Suppressor macrophage treated with lipopolysaccharide for 4 hours (primary cell): Measurements from ENCODE around the gene RNU1-4.
"Not testable (repeated sequence)": the region's sequence is repeated elsewhere in the genome, so short reads cannot be mapped to it uniquely, and the experiment has no call there.

Experiments used
- DNase-seq: peaks from one replicate; pipeline ENCODE4 v3.0.0-alpha.2; 2020

RNU1-4 gene

DNA sequence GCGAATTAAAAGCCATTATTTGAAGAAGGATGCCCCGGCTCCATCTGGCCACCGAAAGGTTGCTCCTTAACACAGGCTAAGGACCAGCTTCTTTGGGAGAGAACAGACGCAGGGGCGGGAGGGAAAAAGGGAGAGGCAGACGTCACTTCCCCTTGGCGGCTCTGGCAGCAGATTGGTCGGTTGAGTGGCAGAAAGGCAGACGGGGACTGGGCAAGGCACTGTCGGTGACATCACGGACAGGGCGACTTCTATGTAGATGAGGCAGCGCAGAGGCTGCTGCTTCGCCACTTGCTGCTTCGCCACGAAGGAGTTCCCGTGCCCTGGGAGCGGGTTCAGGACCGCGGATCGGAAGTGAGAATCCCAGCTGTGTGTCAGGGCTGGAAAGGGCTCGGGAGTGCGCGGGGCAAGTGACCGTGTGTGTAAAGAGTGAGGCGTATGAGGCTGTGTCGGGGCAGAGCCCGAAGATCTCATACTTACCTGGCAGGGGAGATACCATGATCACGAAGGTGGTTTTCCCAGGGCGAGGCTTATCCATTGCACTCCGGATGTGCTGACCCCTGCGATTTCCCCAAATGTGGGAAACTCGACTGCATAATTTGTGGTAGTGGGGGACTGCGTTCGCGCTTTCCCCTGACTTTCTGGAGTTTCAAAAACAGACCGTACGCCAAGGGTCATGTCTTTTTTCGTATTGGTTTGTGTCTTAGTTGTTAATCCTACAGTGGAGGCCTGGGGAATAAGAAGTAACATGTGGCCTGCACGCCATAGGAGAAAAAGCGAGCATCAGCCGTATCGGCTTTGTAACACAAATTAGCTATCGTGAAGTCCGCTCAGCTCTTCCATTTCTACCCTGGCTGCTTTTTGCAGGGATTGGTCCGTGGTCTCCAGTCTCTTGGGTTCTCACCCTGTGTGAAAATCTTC lies at the start of gene RNU1-4:
Gene RNU1-4 (plus strand): TSS at position 470 of the 918 bp plus-strand sequence.
- DNase-seq, result not testable (repeated sequence)

DNA sequence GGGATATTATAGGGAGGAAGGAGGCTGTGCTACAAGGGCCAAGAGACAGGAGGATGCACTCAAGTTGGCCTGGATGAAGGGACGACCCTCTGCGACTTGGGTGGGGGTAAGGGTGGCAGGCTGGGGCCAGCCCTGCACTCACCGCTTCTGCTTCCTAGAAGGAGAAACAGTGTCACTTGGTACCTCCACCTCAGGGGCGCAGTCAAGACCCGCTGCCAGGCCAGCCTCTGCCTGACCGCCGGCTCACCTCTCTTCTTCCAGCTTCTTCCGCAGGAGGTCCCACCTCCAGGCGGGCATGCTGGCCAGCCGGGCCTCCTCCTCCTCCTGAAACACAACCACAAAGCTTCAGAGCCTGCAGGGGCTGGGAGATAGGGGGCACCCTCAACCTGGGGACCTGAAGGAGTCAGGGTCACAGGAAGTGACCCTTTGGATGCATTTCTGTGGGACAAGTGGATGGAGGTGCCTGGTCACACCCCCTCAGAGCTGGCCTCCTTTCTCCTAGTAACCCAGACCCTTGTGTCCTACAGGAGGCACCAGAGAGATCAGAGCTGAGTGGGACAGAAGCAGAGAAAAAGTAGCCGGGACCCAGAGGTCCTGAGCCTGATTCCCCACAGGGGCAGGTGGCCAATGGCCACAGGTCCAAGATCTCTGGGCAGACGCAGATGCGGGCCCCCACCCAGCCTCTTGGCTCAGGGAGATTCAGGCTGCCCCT lies 49.2 kb upstream of the RNU1-4 start:
- DNase-seq, result not testable (repeated sequence)

DNA sequence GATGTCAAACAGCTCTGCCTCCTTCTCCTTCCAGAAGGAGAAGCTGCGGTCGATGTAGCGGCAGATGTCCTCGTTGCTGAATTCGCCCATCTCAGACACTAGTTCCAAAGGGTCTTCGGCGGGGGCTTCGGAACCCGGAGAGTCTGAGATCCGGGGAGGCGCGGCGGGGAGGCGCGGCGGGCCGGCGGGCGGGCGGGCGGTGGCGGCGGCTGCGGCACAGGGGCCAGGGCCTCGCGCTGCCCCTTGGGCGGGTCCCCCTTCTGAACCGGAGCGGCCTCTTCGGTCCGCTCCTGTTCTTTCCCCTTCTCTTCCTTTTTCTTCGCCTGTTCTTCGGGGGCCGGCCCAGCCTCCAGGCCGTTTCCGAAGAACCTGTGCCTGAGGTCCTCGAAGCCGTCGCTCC lies 48.0 kb upstream of the RNU1-4 start:
- not testable (repeated sequence) for DNase-seq

DNA sequence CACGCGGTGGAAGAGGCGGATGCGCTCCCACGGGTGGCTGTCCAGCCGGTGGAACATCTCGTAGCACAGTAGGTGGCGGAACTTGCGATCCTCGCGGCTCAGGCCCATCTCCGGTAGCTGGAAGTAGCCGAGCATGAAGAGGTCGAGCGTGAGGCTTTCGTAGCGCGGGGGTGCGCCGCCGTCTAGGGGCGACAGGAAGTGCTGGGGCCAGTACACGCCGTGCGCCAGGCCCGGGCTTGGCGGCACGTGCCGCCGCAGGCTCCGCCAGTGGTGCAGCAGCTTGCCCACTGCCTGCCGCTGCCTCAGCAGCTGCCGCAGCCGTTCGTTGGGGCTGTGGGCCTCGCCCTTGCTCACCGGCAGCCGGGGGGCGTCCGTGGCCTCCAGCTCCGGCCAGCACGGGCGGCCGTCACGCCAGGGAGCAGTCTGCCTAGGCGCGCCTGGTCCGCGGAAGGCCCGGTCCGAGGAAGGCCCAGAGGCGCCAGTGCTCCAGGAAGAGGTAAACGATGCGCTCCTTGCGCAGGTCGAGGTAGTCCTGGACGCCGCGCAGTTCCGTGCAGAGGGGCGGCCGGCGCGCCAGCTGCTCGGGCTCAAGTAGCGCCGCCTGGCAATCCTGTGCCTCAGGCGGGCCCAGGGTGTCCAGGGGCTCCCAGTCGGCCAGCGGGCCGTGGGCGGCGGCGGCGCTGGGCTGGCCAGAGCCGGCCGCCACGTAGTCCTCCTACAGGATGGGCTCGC lies 47.4 kb upstream of the RNU1-4 start:
- DNase-seq, result not testable (repeated sequence)

DNA sequence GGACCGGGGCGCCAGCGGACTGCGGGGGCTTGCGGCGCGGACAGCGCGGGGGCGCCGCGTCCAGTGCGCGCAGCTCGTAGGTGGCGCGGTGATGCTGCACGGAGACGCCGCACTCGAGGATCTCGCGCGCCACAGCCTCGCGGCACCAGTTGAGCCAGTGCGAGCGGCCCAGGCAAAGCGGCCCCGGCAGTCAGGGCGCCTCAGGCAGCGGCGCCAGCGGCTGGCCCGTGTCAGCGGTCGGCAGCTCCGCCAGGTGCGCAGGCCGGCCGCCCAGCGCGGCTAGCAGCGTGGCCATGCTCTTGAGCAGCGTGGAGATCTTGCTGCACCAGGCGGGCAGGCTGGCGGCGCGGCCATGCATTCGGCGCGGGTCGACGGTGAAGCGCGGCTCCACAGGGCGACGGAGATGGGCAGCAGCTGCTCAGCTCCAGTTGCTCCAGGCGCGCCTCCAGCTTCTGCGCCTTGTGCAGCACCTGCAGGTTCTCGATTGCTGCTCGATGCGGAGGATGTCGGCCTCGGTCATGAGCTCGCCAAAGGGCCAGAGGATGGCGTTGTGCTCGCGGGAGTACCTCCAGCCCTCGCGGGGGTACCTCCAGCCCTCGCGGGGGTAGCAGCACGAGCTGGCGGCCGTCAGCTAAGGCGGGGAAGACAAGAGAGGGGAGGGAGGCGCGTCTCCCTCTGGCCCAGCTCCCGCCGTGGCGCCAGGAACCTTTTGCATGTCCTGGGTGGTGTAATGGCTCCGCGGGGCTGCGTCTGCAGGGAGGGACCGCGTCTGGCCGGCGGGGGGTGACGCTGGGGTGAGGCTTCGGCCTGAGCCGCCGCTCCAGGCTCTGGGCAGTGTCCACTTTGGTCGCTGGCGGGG lies 46.6 kb upstream of the RNU1-4 start:
- DNase-seq, result not testable (repeated sequence)

DNA sequence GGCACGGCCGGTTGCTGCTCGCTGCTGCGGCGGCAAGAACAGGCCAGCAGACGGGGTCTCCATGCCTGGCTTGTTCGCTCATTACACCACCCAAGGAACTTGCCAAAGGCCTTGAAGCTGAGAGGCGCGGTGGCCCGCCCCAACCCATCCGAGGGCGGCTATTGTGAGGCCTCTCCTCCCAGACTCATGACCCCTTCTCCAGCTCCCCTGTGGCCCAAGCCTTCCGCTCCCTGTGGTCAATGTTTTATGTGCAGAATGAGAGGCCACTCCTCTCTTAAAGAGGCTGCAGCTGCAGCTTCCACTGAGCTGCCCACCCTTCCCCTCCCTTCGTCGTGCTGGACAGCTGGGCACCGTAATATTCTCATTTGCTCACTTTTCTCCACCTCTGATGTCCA lies 46.0 kb upstream of the RNU1-4 start:
- not testable (repeated sequence) for DNase-seq

DNA sequence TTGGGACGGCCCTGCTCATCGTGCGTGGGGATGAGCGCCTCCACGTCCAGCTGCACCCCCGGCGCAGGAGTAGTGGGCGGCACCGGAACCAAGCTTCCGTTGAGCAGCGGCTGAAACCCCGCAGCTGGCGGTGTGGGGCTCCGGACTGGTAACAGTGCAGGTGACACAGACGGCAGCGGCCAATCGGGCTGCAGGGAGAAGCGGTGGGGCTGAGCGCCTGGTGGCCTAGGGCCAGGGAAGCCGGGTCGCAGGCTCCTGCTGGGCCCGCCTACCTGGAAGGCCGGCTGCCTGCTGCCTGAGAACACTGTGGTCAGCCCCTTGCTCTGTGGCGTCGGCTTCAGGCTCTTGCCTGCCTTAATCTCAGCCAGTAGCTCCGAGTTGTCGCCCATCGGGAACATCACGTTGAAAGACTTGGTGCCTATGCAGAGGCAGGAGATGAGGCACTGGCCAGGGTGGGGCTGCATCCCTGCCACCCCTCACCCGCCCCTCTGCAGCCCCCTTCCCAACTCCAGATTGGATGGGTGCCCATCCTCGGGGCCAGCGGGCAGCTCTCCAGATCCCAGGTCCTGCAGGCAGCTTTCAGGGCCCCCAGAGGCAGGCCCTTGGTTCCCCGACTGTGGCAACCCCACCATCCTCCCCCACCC lies 43.7 kb upstream of the RNU1-4 start:
- not testable (repeated sequence) for DNase-seq

DNA sequence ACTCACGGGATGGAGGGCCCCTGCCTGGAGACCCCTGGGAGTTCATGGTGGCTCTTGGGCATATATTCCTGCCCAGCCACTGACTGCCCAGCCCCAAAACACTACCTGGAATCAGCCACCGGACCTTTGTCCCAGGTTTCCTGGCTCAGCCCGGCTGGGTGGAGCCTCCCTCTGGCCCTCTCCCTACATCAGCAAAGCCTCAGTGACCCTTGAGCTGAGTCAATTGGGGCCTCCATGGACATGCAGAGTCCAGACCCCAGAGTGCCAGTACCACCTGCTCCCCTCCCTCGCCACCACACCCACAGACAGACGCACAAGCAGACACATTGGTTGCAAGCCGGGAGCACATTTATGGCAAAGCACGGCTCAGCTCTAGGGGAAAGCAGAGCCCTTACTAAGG lies 43.2 kb upstream of the RNU1-4 start:
- not testable (repeated sequence) for DNase-seq

DNA sequence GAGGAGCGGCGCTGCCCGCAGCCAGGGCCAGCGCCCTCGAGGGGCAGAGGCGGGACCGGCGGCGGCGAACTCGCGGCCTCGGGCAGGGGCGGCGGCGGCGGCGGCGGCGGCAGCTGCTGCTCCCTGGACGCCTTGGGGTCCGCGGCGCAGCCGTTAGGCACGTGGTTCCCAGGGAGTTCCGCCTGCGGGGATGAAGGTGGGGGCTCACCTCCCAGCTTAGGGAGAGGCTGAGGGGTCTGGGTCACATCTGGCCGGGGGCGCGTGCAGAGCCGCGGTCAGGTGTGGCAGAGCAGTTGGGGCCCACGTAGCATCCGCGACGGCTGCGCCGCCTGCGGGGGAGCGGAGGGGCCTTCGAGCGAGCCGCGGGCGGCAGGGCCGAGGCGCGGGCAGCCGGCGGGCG lies 40.9 kb upstream of the RNU1-4 start:
- not testable (repeated sequence) for DNase-seq

DNA sequence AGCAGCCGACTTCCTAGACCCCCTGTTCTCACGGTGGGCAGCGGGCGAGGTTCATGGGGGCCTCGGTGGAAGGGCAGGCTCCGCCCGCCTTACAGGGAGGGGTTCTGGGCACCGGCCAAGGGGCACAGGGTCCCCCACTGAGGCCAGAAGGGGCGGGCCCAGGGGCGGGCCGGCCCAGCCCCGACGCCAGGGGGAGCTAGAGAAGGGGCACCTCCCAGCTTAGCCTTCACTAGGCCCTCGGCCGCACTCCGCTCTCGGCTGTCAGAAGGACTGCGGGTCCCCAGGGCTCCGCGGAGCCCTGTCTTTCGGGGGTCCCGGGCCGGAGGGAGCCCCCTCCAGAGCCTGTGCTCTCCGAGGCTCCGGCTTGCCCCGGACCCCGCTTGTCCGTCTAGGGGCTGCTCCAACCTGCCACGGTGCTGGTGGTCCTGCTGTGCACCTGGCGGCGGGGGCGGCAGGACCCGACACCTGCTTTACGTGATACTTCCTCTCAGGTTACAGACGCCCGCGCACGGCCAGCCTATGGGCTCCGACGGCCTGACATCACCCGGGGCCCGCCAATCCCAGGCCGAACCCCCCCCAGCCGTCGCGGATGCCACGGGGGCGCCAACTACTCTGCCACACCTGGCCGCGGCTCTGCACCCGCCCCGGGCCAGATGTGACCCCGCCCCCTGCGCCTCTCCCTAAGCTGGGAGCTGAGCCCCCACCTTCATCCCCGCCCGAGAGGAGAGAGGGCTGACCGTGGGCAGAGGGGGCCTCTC lies 40.0 kb upstream of the RNU1-4 start:
- DNase-seq, result not testable (repeated sequence)

DNA sequence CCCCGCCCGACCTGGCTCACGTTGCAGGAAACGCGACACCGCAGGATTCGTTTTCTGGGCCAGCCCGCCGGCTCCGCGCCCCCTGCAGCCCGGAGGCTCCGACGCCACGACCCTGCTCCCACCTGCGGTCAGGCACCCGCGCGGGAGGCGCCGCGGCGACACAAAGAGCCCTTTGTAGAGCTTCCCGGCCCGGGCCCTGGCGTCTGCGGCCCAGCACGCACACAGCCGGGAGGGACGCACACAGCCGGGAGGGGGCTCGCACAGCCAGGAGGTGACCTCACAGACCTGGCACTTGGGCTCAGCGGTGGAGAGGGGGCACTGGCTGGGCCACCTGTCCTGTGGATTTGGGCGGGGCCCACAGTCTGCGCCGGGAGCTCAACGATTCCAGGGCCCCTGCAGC lies 39.1 kb upstream of the RNU1-4 start:
- not testable (repeated sequence) for DNase-seq

DNA sequence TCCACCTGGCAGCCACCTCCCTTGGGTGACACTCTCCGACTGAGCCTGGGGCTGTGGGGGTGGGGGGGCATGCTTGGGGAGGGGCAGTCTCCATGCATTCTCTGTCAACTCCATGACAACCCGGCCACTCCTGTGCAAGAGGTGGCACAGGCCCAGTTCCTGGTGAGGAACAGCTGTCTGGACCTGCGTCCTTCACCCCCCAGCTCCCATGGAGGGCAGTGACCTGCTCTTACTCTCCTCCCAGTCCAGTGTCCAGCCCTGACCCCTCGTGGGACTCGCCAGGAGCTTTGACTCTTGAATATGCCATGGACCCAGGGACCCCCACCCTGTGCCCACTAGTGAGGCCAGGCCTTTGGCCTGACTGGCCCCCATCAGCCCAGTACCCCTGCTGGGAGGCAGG lies 38.0 kb upstream of the RNU1-4 start:
- DNase-seq, result not testable (repeated sequence)

DNA sequence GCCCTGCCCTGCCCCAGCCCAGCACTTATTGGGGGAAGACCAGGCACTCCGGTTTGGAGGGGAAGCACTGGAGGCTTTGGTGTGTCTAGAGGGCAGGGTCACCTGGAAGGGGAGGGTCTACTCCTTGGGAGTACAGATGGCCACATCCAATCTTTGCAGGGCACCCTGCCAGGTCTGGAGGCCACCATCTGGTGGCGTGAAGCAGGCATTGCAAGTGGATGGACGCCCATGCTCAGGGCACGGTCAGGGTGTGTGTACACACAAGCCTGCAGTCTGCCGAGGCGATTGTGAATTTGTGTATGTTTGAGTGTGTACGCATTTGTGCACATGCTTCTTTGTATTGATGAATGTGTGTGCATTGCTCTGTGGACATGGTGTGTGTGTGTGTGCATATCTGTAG lies 37.2 kb upstream of the RNU1-4 start:
- not testable (repeated sequence) for DNase-seq

DNA sequence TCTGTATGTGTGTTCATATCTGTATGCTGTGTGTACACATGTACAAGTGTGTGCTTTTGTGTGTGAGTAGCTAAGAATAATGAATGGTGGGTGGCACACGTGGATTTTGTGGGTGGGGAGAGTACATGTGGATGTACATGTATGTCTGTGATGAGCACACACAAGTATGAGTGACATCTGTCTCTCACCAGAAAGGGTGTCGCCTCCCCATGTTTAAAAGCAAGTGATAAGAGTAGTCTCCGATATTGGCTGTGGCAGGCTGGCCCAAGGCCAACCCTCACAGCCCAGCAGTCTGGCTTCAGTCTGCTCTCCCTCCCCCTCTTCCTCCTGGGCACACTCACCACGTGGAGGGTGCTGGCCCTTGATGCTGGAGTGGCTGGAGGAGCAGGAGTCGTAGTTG lies 36.7 kb upstream of the RNU1-4 start:
- DNase-seq, result not testable (repeated sequence)

DNA sequence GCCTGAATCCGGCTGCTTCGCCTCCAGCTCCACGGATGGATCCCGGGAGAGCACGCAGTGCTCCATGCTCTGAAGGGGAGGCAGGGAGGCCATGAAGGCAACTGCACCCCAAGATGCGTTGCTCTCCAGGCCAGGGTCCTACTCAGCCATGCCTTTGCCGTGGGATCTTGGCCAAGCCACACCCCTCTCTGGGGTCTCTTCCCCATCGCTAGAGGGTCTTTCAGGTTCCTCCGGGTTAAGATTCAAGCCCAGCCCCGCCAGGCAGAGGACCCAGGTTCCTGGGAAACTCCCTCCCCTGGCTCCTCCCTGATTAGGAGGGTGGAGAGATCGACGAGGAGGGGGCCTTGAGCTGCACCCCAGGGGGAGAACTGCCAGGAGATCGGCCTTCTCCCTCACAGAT lies 36.2 kb upstream of the RNU1-4 start:
- DNase-seq, result not testable (repeated sequence)

DNA sequence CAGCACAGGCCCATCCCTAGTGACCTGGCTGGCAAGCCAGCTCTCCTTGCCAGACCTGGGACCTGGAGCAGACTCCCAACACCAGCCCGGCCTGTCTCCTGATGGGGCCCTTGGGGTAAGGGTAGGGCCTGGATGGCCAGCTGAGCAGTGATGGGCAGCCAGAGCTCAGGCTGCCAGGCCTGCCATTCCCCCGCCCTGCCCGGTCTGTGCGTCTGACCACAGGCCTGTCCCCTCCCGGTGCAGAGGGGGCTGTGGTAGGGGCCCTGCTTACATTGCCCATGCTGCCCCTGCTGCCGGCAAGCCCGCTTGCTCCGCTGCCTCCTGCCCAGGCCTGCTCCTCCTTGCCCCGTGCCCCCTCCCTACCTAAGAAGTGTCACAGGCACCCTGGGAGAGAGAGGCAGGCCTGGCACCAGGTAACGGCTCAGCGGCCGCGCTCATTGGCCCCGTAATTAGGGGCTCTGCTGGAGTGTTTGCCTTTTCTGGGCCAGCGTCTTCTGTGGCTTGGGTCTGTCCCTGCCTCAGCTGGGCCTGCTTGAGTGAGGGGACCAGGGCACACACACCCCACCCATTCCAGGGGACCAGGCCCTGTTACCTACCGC lies 35.7 kb upstream of the RNU1-4 start:
- DNase-seq, result not testable (repeated sequence)

DNA sequence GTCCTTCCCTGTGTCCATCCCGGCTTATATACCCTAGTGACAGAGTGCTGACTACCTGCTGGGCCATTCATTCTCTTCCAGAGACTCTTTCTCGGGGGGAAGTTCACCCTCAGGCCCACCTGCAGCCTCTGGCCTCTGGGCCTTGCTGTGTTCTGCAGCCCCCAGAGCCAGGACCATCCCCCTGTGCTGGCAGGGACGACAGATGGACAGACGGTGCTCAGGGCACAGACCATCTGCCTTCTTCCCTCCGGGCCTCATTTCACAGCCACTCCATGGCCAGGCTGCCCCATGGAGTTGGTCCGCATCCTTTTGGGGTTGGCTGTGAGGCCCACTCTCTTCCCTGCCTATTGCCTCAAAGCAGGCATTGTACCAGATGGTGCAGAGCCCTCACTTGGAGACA lies 34.0 kb upstream of the RNU1-4 start:
- DNase-seq, result not testable (repeated sequence)

DNA sequence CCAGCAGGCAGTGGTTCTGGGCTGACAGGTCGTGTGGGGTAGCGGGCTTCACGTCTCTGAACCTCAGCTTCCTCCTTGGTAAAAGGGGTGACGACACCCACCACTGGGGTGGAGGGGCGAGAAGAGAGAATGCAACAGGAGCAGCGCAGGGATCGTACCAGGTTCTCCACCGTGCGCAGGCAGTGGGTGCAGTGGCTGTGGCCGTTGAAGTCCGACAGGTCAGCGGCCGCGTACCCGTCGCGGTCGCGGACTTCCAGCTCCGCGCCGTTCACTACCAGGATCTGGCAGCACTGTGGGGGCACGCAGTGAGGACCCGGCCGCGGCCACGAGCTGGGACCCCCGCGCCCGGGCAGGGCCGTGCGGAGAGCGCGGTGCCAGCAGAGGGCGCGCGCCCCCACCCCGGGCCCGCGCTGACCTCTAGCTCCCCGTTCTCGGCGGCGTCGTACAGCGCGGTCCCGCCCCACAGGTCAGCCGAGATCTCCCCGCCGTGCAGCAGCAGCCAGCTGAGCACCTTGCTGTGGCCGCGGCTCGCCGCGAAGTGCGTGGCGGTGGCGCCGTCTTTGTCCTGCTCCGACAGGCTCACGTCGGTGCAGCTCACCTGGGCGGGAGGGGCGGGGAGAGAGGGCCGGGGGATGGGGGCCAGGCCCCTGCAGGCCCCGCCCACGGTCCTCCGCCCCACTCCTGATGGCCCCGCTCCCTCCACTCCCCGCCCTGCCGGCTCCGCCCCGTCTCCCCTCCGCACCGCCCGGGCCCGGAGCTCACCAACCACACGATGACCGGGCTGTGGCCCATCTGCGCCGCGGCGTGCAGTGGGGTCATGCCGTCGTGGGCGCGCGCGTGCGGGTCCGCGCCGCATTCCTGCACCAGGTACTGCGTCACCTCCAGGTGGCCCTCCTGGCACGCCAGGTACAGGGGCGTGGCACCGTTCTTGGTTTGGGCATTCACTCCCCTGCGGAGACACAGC lies 32.9 kb upstream of the RNU1-4 start:
- DNase-seq, result not testable (repeated sequence)

DNA sequence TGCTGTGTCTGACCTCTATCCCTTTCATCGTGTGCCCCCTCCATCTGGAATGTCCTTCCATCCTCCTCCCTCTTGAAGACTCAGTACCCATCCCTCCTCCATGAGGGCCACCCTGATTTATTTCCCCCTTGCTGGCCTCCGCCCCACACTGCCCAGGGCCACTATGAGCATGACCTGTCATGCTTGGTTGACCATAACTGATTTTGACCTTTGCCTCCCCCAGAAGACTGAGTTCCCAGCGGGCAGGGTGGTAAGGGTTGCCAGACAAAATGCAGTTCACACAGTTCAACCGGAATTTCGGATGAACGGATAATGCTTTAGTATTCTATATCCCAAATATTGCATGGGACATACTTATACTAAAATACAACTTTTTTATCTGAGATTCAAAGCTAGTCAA lies 31.6 kb upstream of the RNU1-4 start:
- not testable (repeated sequence) for DNase-seq
